Mammary epithelial cell (primary cell): ENCODE results near the gene LYVE1.

Source experiments
- EZH2 ChIP-seq: IDR thresholded peaks from 2 replicates; pipeline ENCODE4 v1.6.1; 2012; ENCODE audit warnings: low read length, inconsistent platforms, borderline replicate concordance
- TF ChIP-seq, protein P1 (sequence below), 2 donors: IDR thresholded peaks in 1 of 2; conservative IDR thresholded peaks in 1 of 2; 2 replicates each; pipeline ENCODE4 v1.5.1; 2011 to 2012; ENCODE audit warnings: inconsistent platforms in 2 of 2, low read length in 2 of 2, mild to moderate bottlenecking in 2 of 2, control low read depth in 1 of 2, low read depth in 1 of 2; ENCODE audit not compliant: insufficient read depth in 1 of 2; ENCODE audit errors: extremely low read depth in 1 of 2

DNA sequence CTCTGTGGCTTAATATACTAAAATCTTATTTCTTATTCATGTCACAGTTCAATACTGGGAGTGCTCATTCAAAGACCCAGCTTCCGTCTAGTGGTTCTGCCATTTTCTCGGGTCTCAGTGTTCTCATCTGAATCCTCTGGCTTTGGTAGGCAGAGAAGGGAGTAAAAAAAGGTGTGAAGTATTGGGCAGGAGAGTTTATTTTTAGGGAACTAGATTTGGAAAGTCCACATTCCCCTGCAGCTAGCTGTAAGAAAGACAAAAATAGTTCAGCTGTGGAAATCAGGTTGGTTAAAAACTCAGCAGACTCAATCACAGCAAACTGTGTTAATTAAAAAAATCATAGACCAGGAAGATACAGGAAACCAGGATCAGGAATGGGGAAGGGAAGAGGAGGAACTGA, 4.1 kb upstream of the LYVE1 start:
- TF ChIP-seq, protein P1, sequence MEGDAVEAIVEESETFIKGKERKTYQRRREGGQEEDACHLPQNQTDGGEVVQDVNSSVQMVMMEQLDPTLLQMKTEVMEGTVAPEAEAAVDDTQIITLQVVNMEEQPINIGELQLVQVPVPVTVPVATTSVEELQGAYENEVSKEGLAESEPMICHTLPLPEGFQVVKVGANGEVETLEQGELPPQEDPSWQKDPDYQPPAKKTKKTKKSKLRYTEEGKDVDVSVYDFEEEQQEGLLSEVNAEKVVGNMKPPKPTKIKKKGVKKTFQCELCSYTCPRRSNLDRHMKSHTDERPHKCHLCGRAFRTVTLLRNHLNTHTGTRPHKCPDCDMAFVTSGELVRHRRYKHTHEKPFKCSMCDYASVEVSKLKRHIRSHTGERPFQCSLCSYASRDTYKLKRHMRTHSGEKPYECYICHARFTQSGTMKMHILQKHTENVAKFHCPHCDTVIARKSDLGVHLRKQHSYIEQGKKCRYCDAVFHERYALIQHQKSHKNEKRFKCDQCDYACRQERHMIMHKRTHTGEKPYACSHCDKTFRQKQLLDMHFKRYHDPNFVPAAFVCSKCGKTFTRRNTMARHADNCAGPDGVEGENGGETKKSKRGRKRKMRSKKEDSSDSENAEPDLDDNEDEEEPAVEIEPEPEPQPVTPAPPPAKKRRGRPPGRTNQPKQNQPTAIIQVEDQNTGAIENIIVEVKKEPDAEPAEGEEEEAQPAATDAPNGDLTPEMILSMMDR (conservative IDR thresholded peaks at IDR 0.05 in 1 of 2, IDR thresholded peaks at IDR 0.05 in 1 of 2; ENCODE audit: extremely low read depth in 1 of 2, insufficient read depth in 1 of 2, low read depth in 1 of 2, low read length in 2 of 2) = no peak
- no peak for TF ChIP-seq EZH2
